ENCODE data around the gene INTS11. TPM values are rescaled to one million over a fixed set of nuclear protein-coding genes. Genes with fewer than 3 reads are reported as not detected.
A peak's percentile ranks its signal among the peaks of the same experiment; 100 is the strongest.

INTS11 gene
- total RNA-seq, 2 experiments from 2014 or later = 143 to 158 TPM

GRCh38 chr1:1361982-1362423 lies 37.5 kb upstream of the INTS11 start:
- H3K4me1 Mint-ChIP-seq = peaks cover 12% of the 10 kb centered on the region
- POLR2A ChIA-PET = no interaction called here
- H3K27ac Mint-ChIP-seq = no peak overlapping the region
- no peaks in the 10 kb centered on the region for H3K9me3 Mint-ChIP-seq
- H3K4me3 Mint-ChIP-seq = no peak overlapping the region
- no peak for ATAC-seq (ENCODE audit: low read depth)
- DNase-seq = no peak
- no peaks in the 10 kb centered on the region for H3K36me3 Mint-ChIP-seq
- H3K27me3 Mint-ChIP-seq = peaks cover 12% of the 10 kb centered on the region

- Mint-ChIP-seq H3K27me3 (peaks cover 12% of the 10 kb centered on the region), H3K4me3 (no peak overlapping the region), H3K9me3 (no peaks in the 10 kb centered on the region), H3K27ac (no peak overlapping the region), H3K36me3 (no peaks in the 10 kb centered on the region), H3K4me1 (peaks cover 12% of the 10 kb centered on the region)
- ATAC-seq (ENCODE audit: low read depth) (no peak), DNase-seq (no peak)
- POLR2A ChIA-PET = no interaction called here
Observed at GRCh38 chr1:1361233-1361981, 36.9 kb upstream of the INTS11 start.

- no peak for DNase-seq
- POLR2A ChIA-PET = no interaction called here
- H3K27me3 Mint-ChIP-seq = peaks cover 12% of the 10 kb centered on the region
- H3K27ac Mint-ChIP-seq = no peak overlapping the region
- H3K4me3 Mint-ChIP-seq = no peak overlapping the region
- no peak for ATAC-seq (ENCODE audit: low read depth)
- H3K36me3 Mint-ChIP-seq = no peaks in the 10 kb centered on the region
- H3K4me1 Mint-ChIP-seq = peaks cover 12% of the 10 kb centered on the region
- H3K9me3 Mint-ChIP-seq = no peaks in the 10 kb centered on the region
Observed at GRCh38 chr1:1360506-1361169, 36.2 kb upstream of the INTS11 start.

- ATAC-seq (ENCODE audit: low read depth) = no peak
- no peak for DNase-seq
- POLR2A ChIA-PET = interaction anchor here (1.0 to 2.8 kb wide), 2 partner anchors 11 to 15 kb away, joined by 4 to 11 read pairs; partner anchors contain the start of gene AURKAIP1
- Mint-ChIP-seq H3K27ac (no peak overlapping the region), H3K27me3 (peaks cover 12% of the 10 kb centered on the region), H3K4me3 (no peak overlapping the region), H3K9me3 (no peaks in the 10 kb centered on the region), H3K36me3 (no peaks in the 10 kb centered on the region), H3K4me1 (peaks cover 12% of the 10 kb centered on the region)
Observed at GRCh38 chr1:1359664-1360468, 35.4 kb upstream of the INTS11 start.

- DNase-seq = no peak
- Mint-ChIP-seq H3K27ac (peak overlapping the region; percentile 32), H3K4me3 (no peak overlapping the region), H3K27me3 (peaks cover 13% of the 10 kb centered on the region), H3K9me3 (no peaks in the 10 kb centered on the region), H3K4me1 (peaks cover 12% of the 10 kb centered on the region), H3K36me3 (no peaks in the 10 kb centered on the region)
- POLR2A ChIA-PET = interaction anchor here (1.0 to 2.8 kb wide), 2 partner anchors 12 to 16 kb away, joined by 4 to 11 read pairs; partner anchors contain the start of gene AURKAIP1
- peak; percentile 37 for ATAC-seq (ENCODE audit: low read depth)
Observed at GRCh38 chr1:1359308-1359663, 34.8 kb upstream of the INTS11 start.

- Mint-ChIP-seq H3K27me3 (peaks cover 18% of the 10 kb centered on the region), H3K36me3 (no peaks in the 10 kb centered on the region), H3K9me3 (no peaks in the 10 kb centered on the region), H3K4me3 (no peak within 1 kb of the TSS), H3K27ac (peak within 1 kb of the TSS; percentile 32), H3K4me1 (peaks cover 12% of the 10 kb centered on the region)
- DNase-seq (no peak), ATAC-seq (ENCODE audit: low read depth) (no peak)
- POLR2A ChIA-PET = interaction anchor here (1.0 to 2.8 kb wide), 2 partner anchors 12 to 16 kb away, joined by 4 to 11 read pairs; partner anchors contain the start of gene AURKAIP1
Observed at GRCh38 chr1:1358433-1359271, 34.2 kb upstream of the INTS11 start, which contains the start of gene MXRA8. Gene MXRA8, minus strand, starts transcription at chr1:1358555. Its CDS starts 51 bp downstream, at chr1:1358504.

GRCh38 chr1:1357871-1358432 lies 33.5 kb upstream of the INTS11 start:
- no peak for ATAC-seq (ENCODE audit: low read depth)
- Mint-ChIP-seq H3K9me3 (no peaks in the 10 kb centered on the region), H3K4me1 (peaks cover 12% of the 10 kb centered on the region), H3K27ac (no peak overlapping the region), H3K4me3 (no peak overlapping the region), H3K27me3 (peaks cover 25% of the 10 kb centered on the region), H3K36me3 (no peaks in the 10 kb centered on the region)
- POLR2A ChIA-PET = interaction anchor here (2.8 kb wide), 1 partner anchor 13 kb away, joined by 11 read pairs; no protein-coding TSS in a partner anchor
- no peak for DNase-seq

- H3K27me3 Mint-ChIP-seq = peaks cover 31% of the 10 kb centered on the region
- no peak overlapping the region for H3K27ac Mint-ChIP-seq
- DNase-seq (no peak), ATAC-seq (ENCODE audit: low read depth) (no peak)
- POLR2A ChIA-PET = interaction anchor here (0.9 to 2.8 kb wide), 2 partner anchors 14 to 18 kb away, joined by 3 to 11 read pairs; partner anchors contain the start of gene AURKAIP1
- H3K4me3 Mint-ChIP-seq = no peak overlapping the region
- no peaks in the 10 kb centered on the region for H3K36me3 Mint-ChIP-seq
- peaks cover 15% of the 10 kb centered on the region for H3K4me1 Mint-ChIP-seq
- no peaks in the 10 kb centered on the region for H3K9me3 Mint-ChIP-seq
Observed at GRCh38 chr1:1356796-1357401, 32.4 kb upstream of the INTS11 start.

GRCh38 chr1:1356166-1356795 lies 31.8 kb upstream of the INTS11 start:
- Mint-ChIP-seq H3K4me1 (peaks cover 15% of the 10 kb centered on the region), H3K36me3 (no peaks in the 10 kb centered on the region), H3K27me3 (peaks cover 31% of the 10 kb centered on the region), H3K4me3 (no peak overlapping the region), H3K27ac (no peak overlapping the region), H3K9me3 (no peaks in the 10 kb centered on the region)
- POLR2A ChIA-PET = no interaction called here
- DNase-seq (no peak), ATAC-seq (ENCODE audit: low read depth) (no peak)

- POLR2A ChIA-PET = interaction anchor here (0.6 kb wide), 1 partner anchor 16 kb away, joined by 3 read pairs; no protein-coding TSS in a partner anchor
- no peaks in the 10 kb centered on the region for H3K9me3 Mint-ChIP-seq
- peaks cover 11% of the 10 kb centered on the region for H3K4me1 Mint-ChIP-seq
- peak; percentile 54 for DNase-seq
- H3K27ac Mint-ChIP-seq = no peak overlapping the region
- no peak overlapping the region for H3K4me3 Mint-ChIP-seq
- peak; percentile 17 for ATAC-seq (ENCODE audit: low read depth)
- peaks cover 31% of the 10 kb centered on the region for H3K27me3 Mint-ChIP-seq
- no peaks in the 10 kb centered on the region for H3K36me3 Mint-ChIP-seq
Observed at GRCh38 chr1:1355416-1355815, 31.0 kb upstream of the INTS11 start.

GRCh38 chr1:1354271-1355247 lies 30.1 kb upstream of the INTS11 start:
- DNase-seq = no peak
- Mint-ChIP-seq H3K27me3 (peaks cover 31% of the 10 kb centered on the region), H3K4me3 (no peak overlapping the region)

More at GRCh38 chr1:1354271-1355247, 30.1 kb upstream of the INTS11 start:
- H3K4me1 Mint-ChIP-seq = peaks cover 11% of the 10 kb centered on the region
- H3K9me3 Mint-ChIP-seq = no peaks in the 10 kb centered on the region
- no peak for ATAC-seq (ENCODE audit: low read depth)
- no peaks in the 10 kb centered on the region for H3K36me3 Mint-ChIP-seq
- H3K27ac Mint-ChIP-seq = no peak overlapping the region
- POLR2A ChIA-PET = interaction anchor here (0.6 kb wide), 1 partner anchor 17 kb away, joined by 3 read pairs; no protein-coding TSS in a partner anchor

Measured in activated naive CD8-positive, alpha-beta T cell treated with anti-CD3 and anti-CD28 coated beads, Interleukin-2, amount 10 ng/mL, durations not matched to agents 7 days and 5 days (primary cell).